ENCODE results near the gene STXBP1.

Gene STXBP1

GRCh38 chr9:127680226-127680625 is 68.1 kb downstream of the STXBP1 start:
- no peaks in the 10 kb centered on the region for H3K36me3 ChIP-seq

GRCh38 chr9:127680846-127681245 is 68.8 kb downstream of the STXBP1 start:
- H3K4me1 ChIP-seq (ENCODE audit: control insufficient read depth in 1 of 2, insufficient read depth in 1 of 2, low read depth in 1 of 2, low read length in 1 of 2): no peaks in the 10 kb centered on the region
- no peak overlapping the region for H3K27ac ChIP-seq
- no peak for TF ChIP-seq CTCF (IDR thresholded peaks at IDR 0.05)
- no peaks in the 10 kb centered on the region for H3K27me3 ChIP-seq
- no peak overlapping the region for H3K4me3 ChIP-seq (ENCODE audit: low read depth in 1 of 2, low read length in 1 of 2)
- no peaks in the 10 kb centered on the region for H3K36me3 ChIP-seq
- H3K9me3 ChIP-seq: no peaks in the 10 kb centered on the region

More at GRCh38 chr9:127680226-127680625, 68.1 kb downstream of the STXBP1 start:
- H3K9me3 ChIP-seq: no peaks in the 10 kb centered on the region
- H3K27me3 ChIP-seq: no peaks in the 10 kb centered on the region
- H3K4me1 ChIP-seq (ENCODE audit: control insufficient read depth in 1 of 2, insufficient read depth in 1 of 2, low read depth in 1 of 2, low read length in 1 of 2): no peaks in the 10 kb centered on the region
- no peak for TF ChIP-seq CTCF (IDR thresholded peaks at IDR 0.05)
- no peak overlapping the region for H3K4me3 ChIP-seq (ENCODE audit: low read depth in 1 of 2, low read length in 1 of 2)
- H3K27ac ChIP-seq: no peak overlapping the region

- no peaks in the 10 kb centered on the region for H3K4me1 ChIP-seq (ENCODE audit: control insufficient read depth in 1 of 2, insufficient read depth in 1 of 2, low read depth in 1 of 2, low read length in 1 of 2)
- TF ChIP-seq CTCF (IDR thresholded peaks at IDR 0.05): no peak
- no peak overlapping the region for H3K4me3 ChIP-seq (ENCODE audit: low read depth in 1 of 2, low read length in 1 of 2)
- no peaks in the 10 kb centered on the region for H3K36me3 ChIP-seq
- no peaks in the 10 kb centered on the region for H3K27me3 ChIP-seq
- no peaks in the 10 kb centered on the region for H3K9me3 ChIP-seq
- H3K27ac ChIP-seq: no peak overlapping the region
These were observed 70.5 kb downstream of the STXBP1 start for GRCh38 chr9:127682351-127683136.

GRCh38 chr9:127683723-127684122 is 71.6 kb downstream of the STXBP1 start:
- H3K4me3 ChIP-seq (ENCODE audit: low read depth in 1 of 2, low read length in 1 of 2): no peak overlapping the region
- H3K36me3 ChIP-seq: no peaks in the 10 kb centered on the region
- no peaks in the 10 kb centered on the region for H3K9me3 ChIP-seq
- no peak for TF ChIP-seq CTCF (IDR thresholded peaks at IDR 0.05)
- no peaks in the 10 kb centered on the region for H3K27me3 ChIP-seq
- no peaks in the 10 kb centered on the region for H3K4me1 ChIP-seq (ENCODE audit: control insufficient read depth in 1 of 2, insufficient read depth in 1 of 2, low read depth in 1 of 2, low read length in 1 of 2)
- no peak overlapping the region for H3K27ac ChIP-seq

GRCh38 chr9:127684576-127684975 is 72.5 kb downstream of the STXBP1 start:
- H3K4me1 ChIP-seq (ENCODE audit: control insufficient read depth in 1 of 2, insufficient read depth in 1 of 2, low read depth in 1 of 2, low read length in 1 of 2): no peaks in the 10 kb centered on the region
- no peaks in the 10 kb centered on the region for H3K9me3 ChIP-seq
- no peak overlapping the region for H3K4me3 ChIP-seq (ENCODE audit: low read depth in 1 of 2, low read length in 1 of 2)
- H3K27me3 ChIP-seq: no peaks in the 10 kb centered on the region
- H3K27ac ChIP-seq: no peak overlapping the region
- no peak for TF ChIP-seq CTCF (IDR thresholded peaks at IDR 0.05)
- no peaks in the 10 kb centered on the region for H3K36me3 ChIP-seq

Data from neutrophil (primary cell).